ENCODE results near the gene LINGO4.

GRCh38 chr1:151759241-151759640 is 46.0 kb downstream of the LINGO4 start:
- no peak for TF ChIP-seq FOXP4 (CRISPR knock-in tag; IDR thresholded peaks at IDR 0.05)
- TF ChIP-seq CTCF (IDR thresholded peaks at IDR 0.05), result no peak
- TF ChIP-seq NFYB (CRISPR knock-in tag; conservative IDR thresholded peaks at IDR 0.05; ENCODE audit: low read depth), result no peak
- TF ChIP-seq GABPB1 (CRISPR knock-in tag; IDR thresholded peaks at IDR 0.05), result no peak
- no peak for TF ChIP-seq ETV6 (CRISPR knock-in tag; IDR thresholded peaks at IDR 0.05)
- no peak for TF ChIP-seq RELA (CRISPR knock-in tag; IDR thresholded peaks at IDR 0.05; ENCODE audit: borderline replicate concordance)
- TF ChIP-seq USF2 (CRISPR knock-in tag; IDR thresholded peaks at IDR 0.05), result no peak
- no peak for TF ChIP-seq ZSCAN18 (CRISPR knock-in tag; IDR thresholded peaks at IDR 0.05)
- no peak for TF ChIP-seq AFF4 (CRISPR knock-in tag; IDR thresholded peaks at IDR 0.05; ENCODE audit: borderline replicate concordance)
- no peak for TF ChIP-seq ESRRA (CRISPR knock-in tag; IDR thresholded peaks at IDR 0.05; ENCODE audit: borderline replicate concordance)
- no peak for TF ChIP-seq ZNF263 (CRISPR knock-in tag; IDR thresholded peaks at IDR 0.05; ENCODE audit: low read depth)
